Amniotic stem cell (primary cell): ENCODE data around the gene P3H3.

Experiments used
- DNase-seq: peaks from one replicate; lab custom pipeline; 2025; lab: John Stamatoyannopoulos, UW

P3H3 gene, protein sequence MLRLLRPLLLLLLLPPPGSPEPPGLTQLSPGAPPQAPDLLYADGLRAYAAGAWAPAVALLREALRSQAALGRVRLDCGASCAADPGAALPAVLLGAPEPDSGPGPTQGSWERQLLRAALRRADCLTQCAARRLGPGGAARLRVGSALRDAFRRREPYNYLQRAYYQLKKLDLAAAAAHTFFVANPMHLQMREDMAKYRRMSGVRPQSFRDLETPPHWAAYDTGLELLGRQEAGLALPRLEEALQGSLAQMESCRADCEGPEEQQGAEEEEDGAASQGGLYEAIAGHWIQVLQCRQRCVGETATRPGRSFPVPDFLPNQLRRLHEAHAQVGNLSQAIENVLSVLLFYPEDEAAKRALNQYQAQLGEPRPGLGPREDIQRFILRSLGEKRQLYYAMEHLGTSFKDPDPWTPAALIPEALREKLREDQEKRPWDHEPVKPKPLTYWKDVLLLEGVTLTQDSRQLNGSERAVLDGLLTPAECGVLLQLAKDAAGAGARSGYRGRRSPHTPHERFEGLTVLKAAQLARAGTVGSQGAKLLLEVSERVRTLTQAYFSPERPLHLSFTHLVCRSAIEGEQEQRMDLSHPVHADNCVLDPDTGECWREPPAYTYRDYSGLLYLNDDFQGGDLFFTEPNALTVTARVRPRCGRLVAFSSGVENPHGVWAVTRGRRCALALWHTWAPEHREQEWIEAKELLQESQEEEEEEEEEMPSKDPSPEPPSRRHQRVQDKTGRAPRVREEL

GRCh38 chr12:6827982-6828780 is at the start of gene P3H3:
TSS of gene P3H3 (plus strand) at chr12:6828407. CDS start at chr12:6828441, 34 bp downstream.
- DNase-seq: no peak

DNA sequence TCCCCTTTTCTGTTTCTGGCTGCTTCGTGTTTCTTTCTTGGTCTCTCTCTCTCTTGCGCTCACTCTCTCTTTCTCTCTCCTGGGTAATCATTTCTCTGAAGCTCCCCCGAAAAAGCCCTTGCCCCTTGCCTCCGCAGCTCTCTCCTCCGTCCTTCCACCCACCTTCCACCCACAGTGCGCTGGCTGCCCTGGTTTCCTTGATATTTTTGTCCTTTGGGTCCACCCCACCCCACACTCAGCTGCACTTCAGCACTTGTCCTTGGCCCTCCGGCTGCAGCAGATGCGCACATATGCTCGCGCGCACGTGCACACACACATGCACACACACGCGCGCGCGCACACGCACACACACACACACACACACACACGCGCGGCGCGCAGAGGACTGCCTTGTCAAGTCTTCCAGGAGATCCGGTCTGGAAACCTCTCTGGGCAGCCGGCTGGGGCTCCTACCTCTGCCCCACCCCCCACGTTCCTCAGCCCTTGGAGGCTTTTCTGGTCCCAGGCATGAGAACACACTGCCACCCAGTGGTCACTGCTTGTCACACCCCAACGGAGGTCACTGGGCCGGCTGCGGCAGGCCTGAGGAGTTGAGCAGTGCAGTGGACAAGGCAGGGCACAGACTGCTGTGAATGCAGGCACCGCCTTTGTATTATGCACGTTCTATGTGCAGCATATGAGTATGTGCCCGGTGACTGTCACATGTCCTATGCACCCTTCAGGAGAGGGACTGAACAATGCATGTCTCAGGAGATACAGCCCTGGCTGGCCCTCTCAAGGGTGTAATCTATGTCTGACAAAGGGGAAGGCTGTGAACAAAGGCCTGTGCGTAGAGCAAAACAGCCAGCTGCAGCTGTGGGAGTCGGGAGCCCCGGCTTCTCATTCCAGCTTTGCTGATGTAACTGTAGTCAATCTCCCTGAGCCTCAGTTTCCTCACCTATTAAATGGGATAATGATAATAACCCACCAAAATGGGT is 49.3 kb upstream of the P3H3 start:
- peak; percentile 85 for DNase-seq

- DNase-seq: no peak
Measured at GRCh38 chr12:6779708-6780432, 48.3 kb upstream of the P3H3 start.

DNA sequence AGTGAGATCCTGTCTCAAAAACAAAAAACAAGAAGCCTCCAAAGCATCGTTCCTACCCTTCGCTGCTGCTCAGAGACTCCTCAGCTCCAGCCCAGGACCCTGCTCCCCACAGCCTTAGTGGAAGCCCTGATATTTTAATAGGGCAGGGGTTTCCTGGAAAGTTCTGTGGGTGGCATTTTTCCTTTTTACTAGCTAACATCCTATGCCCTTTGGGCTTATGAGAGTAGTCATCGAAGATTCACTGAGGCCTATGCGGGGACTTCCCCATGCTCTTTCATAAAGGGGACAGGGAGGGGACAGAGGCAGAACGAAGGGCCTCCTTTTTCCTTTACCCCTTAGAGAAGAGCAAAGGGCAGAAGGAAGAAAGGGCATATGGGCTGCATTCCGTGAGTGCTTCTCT is 47.6 kb upstream of the P3H3 start:
- no peak for DNase-seq

DNA sequence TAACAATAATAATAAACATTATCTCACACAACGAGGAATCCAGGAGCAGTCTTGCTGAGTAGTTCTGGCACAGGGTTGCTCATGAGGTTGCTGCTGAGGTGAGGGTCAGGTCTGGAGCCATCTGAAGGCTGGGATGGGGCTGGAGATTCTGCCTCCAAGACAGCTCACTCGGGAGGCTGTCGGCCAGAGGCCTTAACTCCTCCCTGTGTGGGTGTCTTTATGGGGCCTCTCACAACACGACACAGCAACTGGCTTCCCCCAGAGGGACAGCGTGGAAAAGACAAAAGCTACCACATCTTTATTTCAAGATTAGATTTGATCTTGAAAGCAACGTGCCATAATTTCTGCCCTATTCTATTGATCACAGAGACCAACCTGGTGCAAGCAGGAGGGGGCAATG is 46.1 kb upstream of the P3H3 start:
- DNase-seq: no peak

DNA sequence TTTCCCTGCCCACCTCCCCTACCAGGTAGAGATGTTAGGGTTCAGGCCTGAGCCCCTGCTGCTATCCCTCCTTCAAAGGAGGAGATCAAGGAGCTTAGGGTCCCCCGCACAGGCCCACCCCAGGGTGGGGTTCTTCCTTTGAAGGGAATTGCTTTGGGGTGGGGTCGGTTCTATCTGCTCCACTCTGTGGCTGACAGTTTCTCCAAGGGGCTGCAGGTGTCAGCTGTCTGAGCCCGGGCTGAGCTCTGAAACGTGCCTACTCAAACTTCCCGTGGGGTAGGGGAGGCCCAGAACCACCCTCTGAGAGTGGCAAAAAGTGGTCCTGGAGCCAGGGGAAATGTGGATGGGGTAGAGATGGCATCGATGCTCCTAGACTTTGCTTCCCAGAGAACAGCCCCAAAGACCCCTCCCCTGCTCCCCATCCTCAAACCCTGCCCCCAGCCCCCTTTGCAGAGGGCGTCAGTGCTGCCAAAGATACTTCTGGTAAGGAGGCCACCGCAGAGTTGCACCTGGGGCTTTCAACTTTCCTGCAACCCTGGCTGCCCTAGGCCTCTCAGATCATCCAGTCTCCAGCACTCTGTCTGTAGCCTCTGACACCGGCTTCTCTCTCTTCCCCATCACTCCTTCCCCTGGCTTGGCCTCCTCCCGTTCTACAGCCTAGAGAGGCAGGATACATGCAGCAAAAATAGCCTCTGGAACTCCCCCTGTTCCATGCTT is 45.2 kb upstream of the P3H3 start:
- DNase-seq: no peak

- no peak for DNase-seq
Measured at GRCh38 chr12:6783828-6784227, 44.4 kb upstream of the P3H3 start.

DNA sequence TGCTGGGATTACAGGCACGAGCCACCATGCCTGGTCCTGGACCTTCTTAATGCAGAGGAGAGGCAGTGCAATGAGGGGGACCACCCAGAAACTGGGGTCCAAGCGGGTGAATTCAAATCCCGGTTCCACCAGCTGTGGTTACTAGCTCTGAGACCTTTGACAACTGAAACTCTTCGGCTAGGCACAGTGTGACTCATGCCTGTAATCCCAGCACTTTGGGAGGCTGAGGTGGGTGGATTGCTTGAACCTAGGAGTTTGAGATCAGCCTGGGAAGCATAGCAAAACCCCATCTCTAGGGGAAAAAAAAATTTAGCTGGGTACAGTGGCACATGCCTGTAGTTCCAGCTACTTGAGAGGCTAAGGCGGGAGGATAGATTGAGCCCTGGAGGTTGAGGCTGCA is 43.9 kb upstream of the P3H3 start:
- DNase-seq: no peak

DNA sequence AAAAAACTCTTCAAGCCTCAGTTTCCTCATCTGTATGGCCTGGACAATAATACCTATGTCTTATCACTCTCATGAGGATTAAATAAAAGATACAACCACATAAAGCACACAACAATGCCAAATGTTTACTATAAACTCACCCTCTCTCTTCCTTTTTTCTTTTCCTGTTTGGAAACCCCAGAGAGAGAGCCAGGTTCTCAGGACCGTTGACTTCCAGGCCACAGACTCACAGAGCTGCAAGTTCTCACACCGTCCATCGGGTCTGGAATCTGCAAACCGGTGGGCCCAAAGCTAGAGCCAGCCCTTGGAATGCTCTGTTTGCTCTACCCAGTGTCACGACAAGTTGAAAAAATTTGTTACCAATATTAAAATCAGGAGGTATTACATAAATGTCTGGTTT is 43.4 kb upstream of the P3H3 start:
- no peak for DNase-seq

GRCh38 chr12:6786416-6787094 is 41.7 kb upstream of the P3H3 start:
- no peak for DNase-seq

- DNase-seq: no peak
Measured at GRCh38 chr12:6787309-6787708, 40.9 kb upstream of the P3H3 start.

DNA sequence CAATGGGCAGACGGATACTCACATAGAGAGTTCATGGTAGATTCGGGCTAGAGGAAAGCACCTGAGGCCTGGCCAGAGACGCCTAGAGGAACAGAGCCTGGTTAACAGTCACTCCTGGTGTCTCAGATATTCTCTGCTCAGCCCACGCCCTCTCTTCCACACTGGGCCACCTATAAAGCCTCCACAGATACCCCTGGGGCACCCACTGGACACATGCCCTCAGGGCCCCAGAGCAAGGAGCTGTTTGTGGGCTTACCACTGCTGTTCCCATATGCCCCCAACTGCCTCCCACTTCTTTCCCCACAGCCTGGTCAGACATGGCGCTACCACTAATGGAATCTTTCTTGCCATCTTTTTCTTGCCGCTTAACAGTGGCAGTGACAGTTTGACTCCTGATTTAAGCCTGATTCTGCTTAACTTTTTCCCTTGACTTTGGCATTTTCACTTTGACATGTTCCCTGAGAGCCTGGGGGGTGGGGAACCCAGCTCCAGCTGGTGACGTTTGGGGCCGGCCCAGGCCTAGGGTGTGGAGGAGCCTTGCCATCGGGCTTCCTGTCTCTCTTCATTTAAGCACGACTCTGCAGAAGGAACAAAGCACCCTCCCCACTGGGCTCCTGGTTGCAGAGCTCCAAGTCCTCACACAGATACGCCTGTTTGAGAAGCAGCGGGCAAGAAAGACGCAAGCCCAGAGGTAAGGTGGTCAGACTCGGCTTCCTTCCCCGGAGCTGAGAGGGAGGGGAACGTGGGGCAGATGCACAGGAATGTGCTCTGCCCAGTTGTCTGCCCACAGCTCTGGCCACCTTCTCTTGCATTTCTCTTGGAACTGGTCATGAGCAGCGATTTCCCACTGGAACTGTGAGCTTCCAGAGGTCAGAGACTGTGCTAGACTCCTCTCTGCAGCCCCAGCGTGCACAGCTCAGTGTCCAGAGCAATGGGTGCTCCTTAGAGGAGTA is 39.0 kb upstream of the P3H3 start, which contains the start of gene CD4:
CD4 (plus strand) TSS at position 557 of the 953 bp plus-strand sequence. CDS start 10,611 bp downstream, outside the sequence.
- DNase-seq: no peak

DNA sequence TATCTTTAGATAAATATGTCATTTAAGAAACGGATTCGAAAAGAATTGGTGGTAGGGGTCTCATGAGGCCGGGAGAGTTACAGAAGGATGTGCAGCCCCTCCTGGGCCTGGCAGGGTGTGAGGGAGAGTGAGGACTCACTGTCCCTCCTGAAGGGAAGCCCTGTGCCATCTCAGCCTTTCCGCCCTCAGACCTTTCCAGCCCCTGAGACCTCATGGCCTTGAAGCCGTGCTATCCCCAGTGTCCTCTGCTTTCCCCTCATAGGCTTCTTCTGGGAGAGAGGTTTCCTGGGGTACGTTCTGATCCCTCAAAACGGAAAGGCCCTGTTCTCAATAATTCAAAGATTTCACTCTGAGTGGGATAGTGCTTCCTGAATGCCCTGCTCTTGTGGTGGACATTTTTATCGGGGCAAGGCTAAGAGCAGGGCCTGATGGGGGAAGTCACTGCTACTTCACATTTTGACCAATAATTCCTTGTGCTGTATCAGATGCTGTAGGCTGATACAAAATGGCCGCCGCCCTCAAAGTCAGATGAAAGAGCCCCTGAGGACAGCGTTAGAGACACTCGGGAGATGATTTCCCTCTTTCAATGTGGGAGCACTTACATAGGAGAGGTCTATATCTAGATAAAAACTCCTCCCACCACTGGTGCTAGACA is 37.6 kb upstream of the P3H3 start:
- DNase-seq: no peak

GRCh38 chr12:6791931-6792520 is 36.2 kb upstream of the P3H3 start:
- DNase-seq: no peak

DNA sequence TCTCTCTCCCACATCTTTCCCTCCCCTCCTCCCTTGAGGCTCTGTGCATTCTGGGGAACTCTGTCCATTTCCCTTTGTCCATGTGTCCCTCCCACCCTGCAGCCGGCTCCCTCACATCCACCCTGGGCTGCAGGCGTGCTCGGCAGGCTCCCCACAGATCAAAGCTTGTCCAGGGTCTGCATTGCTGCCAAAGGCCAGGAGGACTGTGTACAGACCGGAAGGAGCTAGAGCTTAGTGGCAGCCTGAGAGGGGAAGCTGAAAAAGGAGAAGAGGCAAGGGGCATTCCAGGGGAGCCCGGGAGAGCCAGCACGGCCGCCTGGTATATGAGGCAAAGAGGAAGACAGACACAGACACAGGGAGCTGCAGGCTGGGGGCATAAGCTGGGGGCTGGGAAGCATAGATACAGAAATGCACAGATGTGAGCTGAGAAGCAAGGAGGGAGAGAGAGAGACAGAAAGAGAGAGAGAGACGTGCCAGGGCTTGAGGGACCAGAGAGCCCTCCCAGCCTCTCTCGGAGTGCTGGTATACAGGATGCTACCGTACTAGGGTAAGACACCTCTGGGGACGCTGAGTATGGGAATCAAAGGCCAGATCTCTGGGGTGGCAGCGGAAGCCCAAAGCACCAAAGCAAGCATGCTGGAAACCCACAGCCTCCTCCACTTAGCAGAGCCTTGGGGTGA is 35.5 kb upstream of the P3H3 start:
- no peak for DNase-seq

DNA sequence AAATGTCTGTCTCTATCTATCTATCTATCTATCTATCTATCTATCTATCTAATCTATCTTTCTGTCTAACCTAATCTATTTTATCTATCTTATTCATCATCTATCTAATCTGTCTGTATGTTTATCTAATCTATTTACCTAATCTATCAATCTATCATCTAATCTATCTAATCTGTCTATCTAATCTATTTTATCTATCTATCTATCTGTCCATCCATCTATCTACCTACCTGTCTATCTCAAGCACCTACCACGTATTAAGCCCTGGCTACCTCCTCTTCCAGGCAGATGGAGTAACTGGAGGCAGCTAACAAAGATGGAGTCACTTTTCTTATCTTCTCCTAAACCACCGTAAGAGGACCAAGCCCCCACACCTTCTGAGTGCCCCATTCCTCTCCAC is 33.1 kb upstream of the P3H3 start:
- no peak for DNase-seq

DNA sequence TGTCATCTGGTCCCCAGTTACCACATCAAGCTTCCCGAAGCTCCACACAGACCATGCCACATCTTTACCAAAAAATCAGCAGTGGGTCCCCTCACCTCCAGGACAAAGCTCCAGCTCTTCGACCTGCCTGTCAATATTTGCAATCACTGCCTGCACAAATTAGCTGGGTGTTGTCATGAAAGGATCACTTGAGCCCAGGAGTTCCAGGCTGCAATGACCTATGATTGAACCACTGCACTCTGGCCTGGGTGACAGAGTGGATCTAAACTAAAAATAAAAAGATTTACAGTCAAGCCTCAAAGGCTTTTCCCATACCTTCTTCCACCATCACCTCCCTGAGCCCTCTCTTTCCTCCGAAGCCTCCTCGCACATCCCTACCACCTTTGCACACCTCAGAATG is 31.6 kb upstream of the P3H3 start:
- no peak for DNase-seq
